ENCODE measurements around the gene RFX3. TPM values are rescaled to one million over a fixed set of nuclear protein-coding genes. Genes with fewer than 3 reads are reported as not detected.
A peak's percentile ranks its signal among the peaks of the same experiment; 100 is the strongest.

Gene RFX3
- total RNA-seq, 3 donors from 2014 or later = 9.2 to 10.1 (median 9.4) TPM

DNA sequence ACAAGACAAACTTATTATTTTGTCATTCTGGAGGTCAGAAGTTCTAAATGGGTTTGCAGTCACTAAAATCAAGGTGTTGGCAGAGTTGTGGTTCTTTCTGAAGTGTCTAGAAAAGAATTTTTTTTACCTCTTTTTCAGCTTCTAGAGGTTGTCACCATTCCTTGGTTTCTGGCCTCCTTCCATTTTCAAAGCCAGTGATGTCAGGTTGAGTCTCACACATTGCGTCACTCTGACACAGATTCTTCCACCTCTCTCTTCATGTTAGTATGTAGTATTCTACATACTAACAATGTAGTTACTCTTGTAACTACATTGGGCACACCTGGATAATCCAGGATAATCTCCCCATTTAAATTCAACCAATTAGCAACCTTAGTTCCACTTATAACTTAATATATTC lies 290.3 kb downstream of the RFX3 start:
- Mint-ChIP-seq H3K4me3 (no peak overlapping the region), H3K4me1 (ENCODE audit: low read depth) (no peaks in the 10 kb centered on the region), H3K27me3 (ENCODE audit: low read depth) (no peaks in the 10 kb centered on the region), H3K36me3 (ENCODE audit: insufficient read depth) (peaks cover 23% of the 10 kb centered on the region), H3K9me3 (no peaks in the 10 kb centered on the region)
- no peak for ATAC-seq
- no peak for DNase-seq

DNA sequence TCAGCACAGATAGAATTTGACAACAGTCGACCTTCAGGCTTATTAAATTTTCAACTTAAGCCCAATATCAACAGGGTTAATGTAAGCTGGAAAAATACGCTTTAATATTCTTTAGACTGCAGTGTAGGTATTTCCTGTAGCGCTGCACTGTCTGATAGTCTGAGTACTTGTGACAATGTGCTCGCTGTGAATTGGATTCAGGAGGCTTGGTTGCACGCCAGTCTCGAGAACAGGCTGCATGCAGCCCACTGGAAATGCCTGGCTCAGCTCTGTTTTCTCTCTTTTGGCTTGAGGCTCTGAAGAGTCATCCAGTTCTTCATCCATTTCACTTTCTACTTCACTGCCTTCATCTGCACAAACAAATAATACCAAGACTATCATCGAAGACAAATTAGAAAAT lies 300.9 kb downstream of the RFX3 start:
- H3K36me3 Mint-ChIP-seq (ENCODE audit: insufficient read depth) = peaks cover 26% of the 10 kb centered on the region
- DNase-seq (no peak), ATAC-seq (no peak)
- no peak overlapping the region for H3K4me3 Mint-ChIP-seq
- no peaks in the 10 kb centered on the region for H3K27me3 Mint-ChIP-seq (ENCODE audit: low read depth)
- no peaks in the 10 kb centered on the region for H3K9me3 Mint-ChIP-seq
- no peaks in the 10 kb centered on the region for H3K4me1 Mint-ChIP-seq (ENCODE audit: low read depth)

DNA sequence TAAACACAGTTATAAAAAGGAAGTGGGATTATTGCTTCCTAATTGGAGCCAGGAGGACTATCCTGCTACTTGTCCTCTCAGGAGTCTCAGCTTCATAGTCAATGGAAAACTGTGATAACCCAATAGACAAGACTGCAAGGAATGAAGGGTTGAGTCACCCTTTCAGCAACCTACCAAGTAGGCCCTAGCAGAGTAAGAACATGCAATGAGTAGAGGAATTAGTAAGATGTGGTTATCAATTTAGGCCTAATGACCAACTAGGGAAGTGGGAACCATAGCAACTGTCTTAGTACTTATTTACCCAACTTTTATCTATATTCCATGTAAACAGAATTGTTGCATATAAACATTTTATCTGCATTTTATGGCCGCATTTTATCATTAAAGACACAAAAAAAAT lies 310.1 kb downstream of the RFX3 start:
- ATAC-seq = no peak
- H3K9me3 Mint-ChIP-seq = no peaks in the 10 kb centered on the region

DNA sequence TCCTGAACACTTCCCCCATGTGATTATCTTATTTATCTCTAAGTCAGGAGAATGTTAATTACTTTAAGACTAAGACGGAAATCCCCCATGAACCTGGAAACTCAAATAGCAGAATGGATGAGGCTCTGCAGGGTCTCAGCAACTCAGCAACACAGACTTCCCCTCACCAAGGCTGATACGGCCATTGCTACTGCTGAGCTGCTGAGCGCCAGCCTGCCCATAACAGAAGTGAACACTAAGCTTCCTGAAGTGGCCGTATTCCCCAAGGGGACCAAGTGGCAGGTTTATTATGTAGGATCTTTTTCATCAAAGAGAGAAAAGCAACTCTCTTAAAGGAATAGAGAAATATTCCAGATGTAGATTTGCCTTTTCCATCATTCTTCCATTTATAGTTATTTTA lies 311.1 kb downstream of the RFX3 start:
- Mint-ChIP-seq H3K9me3 (no peaks in the 10 kb centered on the region), H3K27me3 (ENCODE audit: low read depth) (no peaks in the 10 kb centered on the region), H3K36me3 (ENCODE audit: insufficient read depth) (no peaks in the 10 kb centered on the region), H3K4me3 (no peak overlapping the region), H3K4me1 (ENCODE audit: low read depth) (no peaks in the 10 kb centered on the region)
- no peak for ATAC-seq
- DNase-seq = no peak

More for the DNA sequence above, 310.1 kb downstream of the RFX3 start:
- H3K4me1 Mint-ChIP-seq (ENCODE audit: low read depth) = no peaks in the 10 kb centered on the region
- no peaks in the 10 kb centered on the region for H3K27me3 Mint-ChIP-seq (ENCODE audit: low read depth)
- H3K36me3 Mint-ChIP-seq (ENCODE audit: insufficient read depth) = no peaks in the 10 kb centered on the region
- DNase-seq = no peak
- no peak overlapping the region for H3K4me3 Mint-ChIP-seq

DNA sequence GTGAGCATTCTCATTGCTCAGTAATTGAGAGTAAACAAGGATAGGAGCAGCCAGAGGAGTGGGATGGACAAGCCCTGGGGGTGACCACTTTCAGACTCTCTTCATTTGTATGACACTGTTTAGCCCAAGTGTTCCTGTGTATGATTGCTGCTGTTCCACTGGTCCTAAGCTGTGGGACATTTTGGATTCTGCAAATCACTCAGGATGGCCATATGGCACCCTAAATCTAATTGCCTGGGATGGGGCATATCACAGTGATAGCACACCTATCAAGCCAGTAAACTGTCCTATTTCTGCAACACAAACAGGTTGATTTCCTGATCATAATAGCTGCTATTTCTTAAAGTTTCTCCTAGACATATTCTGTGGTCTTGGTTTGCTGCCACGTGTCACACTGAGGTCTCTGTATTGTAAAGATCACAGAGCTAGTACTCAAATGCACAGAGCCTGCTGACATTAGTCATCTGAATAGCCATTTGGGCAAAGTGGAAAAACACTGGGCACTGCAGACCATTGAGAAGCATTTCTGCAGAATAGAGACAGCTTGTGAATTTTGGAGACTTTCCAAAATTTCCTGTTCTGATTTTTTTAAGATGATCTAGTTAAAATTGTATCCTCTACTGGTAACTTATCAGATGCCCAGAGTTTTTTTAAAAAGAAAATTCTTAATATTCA lies 320.2 kb downstream of the RFX3 start:
- ATAC-seq (no peak), DNase-seq (no peak)
- no peaks in the 10 kb centered on the region for H3K9me3 Mint-ChIP-seq
- H3K4me1 Mint-ChIP-seq (ENCODE audit: low read depth) = no peaks in the 10 kb centered on the region
- no peaks in the 10 kb centered on the region for H3K36me3 Mint-ChIP-seq (ENCODE audit: insufficient read depth)
- H3K4me3 Mint-ChIP-seq = no peak overlapping the region
- no peaks in the 10 kb centered on the region for H3K27me3 Mint-ChIP-seq (ENCODE audit: low read depth)

DNA sequence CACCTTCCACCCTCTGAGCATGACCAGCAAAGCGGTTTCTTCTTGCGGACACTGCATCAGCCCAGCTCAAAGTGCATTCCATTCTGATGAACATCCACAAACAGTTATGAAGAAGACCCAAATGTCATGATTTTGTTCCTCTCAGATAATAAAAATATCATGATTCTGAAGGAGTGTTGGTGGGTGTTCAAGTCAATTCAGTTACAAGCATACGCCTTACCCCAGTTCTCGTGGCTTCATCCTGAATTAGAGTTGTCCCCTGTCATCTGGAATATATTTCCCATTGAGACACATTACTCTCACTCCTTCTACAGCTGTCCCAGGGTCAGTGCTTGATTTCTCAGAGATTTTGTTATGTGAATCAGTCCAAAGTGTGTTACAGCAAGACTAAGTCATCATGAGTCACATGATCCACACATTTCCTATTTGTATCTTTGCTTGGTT lies 325.4 kb downstream of the RFX3 start:
- DNase-seq = no peak
- Mint-ChIP-seq H3K9me3 (no peaks in the 10 kb centered on the region), H3K4me1 (ENCODE audit: low read depth) (no peaks in the 10 kb centered on the region), H3K4me3 (no peak overlapping the region), H3K36me3 (ENCODE audit: insufficient read depth) (no peaks in the 10 kb centered on the region), H3K27me3 (ENCODE audit: low read depth) (peaks cover 7% of the 10 kb centered on the region)
- no peak for ATAC-seq

DNA sequence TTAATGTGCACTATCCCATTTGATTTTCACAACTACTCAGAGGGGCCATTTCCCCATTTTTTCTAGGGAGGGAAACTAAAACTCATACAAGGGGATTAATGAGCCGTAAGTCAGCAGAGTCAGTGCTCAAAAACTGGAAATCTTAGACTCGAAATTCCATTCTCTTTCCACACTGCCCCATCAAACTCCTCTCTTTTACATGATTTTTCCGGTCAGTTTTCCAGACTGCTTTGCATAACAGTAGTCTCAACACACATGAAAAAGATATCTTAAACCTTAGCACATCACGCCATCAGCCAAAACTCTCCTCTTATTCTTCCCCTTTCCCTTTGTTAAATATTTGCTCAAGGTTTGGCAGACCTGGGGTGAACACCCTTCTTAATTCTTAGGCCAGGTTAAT lies 332.0 kb downstream of the RFX3 start:
- Mint-ChIP-seq H3K4me1 (ENCODE audit: low read depth) (no peaks in the 10 kb centered on the region), H3K9me3 (no peaks in the 10 kb centered on the region), H3K36me3 (ENCODE audit: insufficient read depth) (no peaks in the 10 kb centered on the region), H3K4me3 (no peak overlapping the region), H3K27me3 (ENCODE audit: low read depth) (peaks cover 14% of the 10 kb centered on the region)
- ATAC-seq (no peak), DNase-seq (no peak)

DNA sequence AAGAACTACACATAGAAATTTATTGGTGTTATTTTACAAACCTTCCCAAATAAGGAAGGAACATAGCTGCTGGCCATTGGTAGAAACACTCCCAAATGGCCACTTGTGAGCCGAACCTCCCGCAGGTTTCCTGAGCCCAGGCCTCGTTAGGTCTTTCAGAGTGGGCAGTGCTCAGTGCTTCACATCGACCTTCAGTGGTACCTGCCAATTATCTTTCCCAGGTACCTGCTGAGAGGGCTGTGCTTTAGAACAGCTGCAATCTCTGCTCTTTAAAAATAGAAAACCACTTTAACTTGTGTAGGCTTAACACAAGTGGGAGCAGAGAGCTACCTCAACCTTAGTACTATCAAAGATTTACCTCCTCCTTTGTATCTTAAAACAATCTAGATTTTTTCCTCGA lies 334.1 kb downstream of the RFX3 start:
- no peaks in the 10 kb centered on the region for H3K36me3 Mint-ChIP-seq (ENCODE audit: insufficient read depth)
- H3K4me1 Mint-ChIP-seq (ENCODE audit: low read depth) = no peaks in the 10 kb centered on the region
- DNase-seq = no peak
- ATAC-seq = no peak
- no peaks in the 10 kb centered on the region for H3K9me3 Mint-ChIP-seq
- peaks cover 13% of the 10 kb centered on the region for H3K27me3 Mint-ChIP-seq (ENCODE audit: low read depth)
- H3K4me3 Mint-ChIP-seq = no peak overlapping the region

DNA sequence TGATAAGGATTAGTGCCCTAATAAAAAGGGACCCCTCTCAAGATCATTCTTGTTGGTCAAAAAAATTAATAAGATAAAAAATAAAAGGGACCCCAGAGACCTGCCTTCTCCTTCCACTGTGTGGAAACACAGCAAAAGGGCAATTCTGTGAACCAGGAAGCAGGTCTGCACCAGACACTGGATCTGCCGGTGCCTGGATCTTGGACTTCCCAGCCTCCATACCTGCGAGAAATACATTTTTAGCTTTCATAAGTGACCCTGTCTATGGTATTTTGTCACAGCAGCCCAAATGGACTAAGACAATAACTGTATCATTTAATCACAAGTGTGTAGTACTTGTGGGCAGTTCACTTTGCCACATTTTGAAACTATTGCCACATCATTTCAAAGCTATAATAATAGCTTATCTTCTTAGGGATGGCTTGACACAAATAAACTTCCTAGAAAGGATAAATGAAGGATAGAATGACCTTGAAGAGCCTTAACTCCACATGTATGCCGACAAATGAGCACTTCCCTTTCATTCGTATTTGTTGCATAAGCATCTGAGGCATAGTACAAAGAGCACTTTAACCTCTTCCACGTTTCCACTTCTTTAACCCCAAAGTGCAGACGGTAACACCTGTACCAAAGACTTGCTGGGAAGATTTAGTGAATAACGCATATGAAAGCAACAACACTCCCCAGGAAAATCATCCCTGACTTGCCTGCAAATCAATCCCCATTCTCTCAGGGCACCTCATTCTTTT lies 336.5 kb downstream of the RFX3 start:
- ATAC-seq = no peak

DNA sequence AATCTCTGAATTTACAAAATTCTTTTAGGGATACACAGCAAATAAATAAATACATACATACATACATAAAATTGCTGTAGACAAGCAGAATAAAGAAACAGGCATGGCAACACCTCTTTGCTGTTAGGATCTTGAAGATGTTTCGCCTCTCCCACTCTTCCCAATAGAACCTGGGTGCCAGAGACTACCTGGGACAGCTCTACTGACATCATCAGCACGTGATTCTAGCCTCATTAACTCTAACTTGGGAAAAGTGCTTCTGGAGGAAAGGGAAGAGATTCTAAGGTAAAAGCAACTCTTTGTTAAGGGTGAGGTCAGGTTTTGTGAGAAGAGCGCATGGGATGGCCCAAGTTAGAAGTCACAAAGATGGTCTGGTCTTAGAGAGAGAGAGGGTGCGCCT lies 339.1 kb downstream of the RFX3 start:
- no peaks in the 10 kb centered on the region for H3K9me3 Mint-ChIP-seq
- ATAC-seq (no peak), DNase-seq (no peak)
- no peaks in the 10 kb centered on the region for H3K36me3 Mint-ChIP-seq (ENCODE audit: insufficient read depth)
- H3K4me1 Mint-ChIP-seq (ENCODE audit: low read depth) = no peaks in the 10 kb centered on the region
- H3K27me3 Mint-ChIP-seq (ENCODE audit: low read depth) = peaks cover 24% of the 10 kb centered on the region
- H3K4me3 Mint-ChIP-seq = no peak overlapping the region

More for the DNA sequence above, 336.5 kb downstream of the RFX3 start:
- H3K9me3 Mint-ChIP-seq = no peaks in the 10 kb centered on the region
- peaks cover 15% of the 10 kb centered on the region for H3K27me3 Mint-ChIP-seq (ENCODE audit: low read depth)
- H3K4me1 Mint-ChIP-seq (ENCODE audit: low read depth) = no peaks in the 10 kb centered on the region
- H3K4me3 Mint-ChIP-seq = no peak overlapping the region
- H3K36me3 Mint-ChIP-seq (ENCODE audit: insufficient read depth) = no peaks in the 10 kb centered on the region
- DNase-seq = no peak

DNA sequence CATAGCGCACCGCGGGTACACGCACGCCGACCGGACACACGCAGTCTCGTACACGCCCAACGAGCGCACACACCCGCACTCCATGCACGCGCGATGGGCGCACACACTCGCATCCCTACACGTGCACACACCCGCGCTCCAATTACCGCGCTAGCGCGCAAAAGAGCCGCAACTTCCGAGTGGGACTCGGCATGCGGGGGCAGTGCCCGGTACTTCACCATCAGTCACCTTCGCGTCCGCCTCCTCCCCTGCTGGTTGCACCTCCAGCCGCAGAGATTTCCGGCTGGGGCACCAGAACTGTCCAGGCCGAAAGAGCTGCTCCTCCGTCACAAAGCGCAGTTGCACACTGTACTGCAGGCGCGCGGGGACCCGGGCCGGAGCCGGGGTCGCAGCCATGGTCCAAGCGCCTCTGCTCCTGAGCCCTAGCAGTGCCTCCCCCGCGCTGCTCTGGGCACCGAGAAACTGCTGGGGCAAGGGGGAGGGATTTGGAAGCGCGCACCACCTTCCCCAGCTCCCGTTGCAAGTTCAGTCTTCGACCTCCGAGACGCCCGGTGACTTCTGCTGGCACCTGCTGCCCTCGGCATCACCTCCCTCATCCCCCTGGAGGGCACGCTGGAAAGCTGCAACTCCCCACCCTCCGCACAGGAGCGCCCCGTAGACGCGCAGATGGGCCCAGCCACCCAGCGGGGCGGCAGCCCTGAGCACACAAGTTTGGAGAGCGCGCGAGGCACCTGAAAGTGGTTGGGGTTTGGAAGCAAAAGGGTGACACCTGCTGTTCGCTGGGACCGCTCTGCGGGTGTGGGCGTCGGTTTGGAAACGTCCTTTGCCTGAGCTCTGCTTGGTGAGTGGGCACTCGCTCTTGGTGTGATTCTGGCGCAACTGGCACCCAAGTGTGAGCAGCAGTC lies 344.5 kb downstream of the RFX3 start:
- peak overlapping the region; percentile 31 for H3K4me3 Mint-ChIP-seq
- DNase-seq = peak; percentile 8
- H3K36me3 Mint-ChIP-seq (ENCODE audit: insufficient read depth) = no peaks in the 10 kb centered on the region
- H3K4me1 Mint-ChIP-seq (ENCODE audit: low read depth) = peaks cover 2% of the 10 kb centered on the region
- H3K9me3 Mint-ChIP-seq = no peaks in the 10 kb centered on the region
- peaks cover 35% of the 10 kb centered on the region for H3K27me3 Mint-ChIP-seq (ENCODE audit: low read depth)
- ATAC-seq = peak; percentile 67 to 72

DNA sequence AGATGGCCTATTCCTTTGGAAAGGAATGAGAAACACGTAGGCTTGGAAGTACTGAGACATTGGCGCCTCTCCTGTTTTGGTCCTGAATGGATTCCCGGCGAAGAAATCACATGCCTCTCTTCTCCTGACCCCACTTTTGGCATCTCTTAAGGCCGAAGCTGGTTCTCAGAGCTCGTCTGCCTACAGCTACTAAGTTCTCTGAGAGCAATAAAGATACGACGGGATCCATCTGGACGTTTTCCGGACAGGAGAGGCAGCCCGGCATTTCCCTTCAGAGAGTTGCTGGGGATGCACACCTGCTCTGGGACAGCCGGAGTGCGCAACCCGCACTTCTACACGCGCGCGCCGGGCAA lies 345.1 kb downstream of the RFX3 start:
- H3K9me3 Mint-ChIP-seq = no peaks in the 10 kb centered on the region
- no peak for ATAC-seq
- H3K4me1 Mint-ChIP-seq (ENCODE audit: low read depth) = peaks cover 2% of the 10 kb centered on the region

DNA sequence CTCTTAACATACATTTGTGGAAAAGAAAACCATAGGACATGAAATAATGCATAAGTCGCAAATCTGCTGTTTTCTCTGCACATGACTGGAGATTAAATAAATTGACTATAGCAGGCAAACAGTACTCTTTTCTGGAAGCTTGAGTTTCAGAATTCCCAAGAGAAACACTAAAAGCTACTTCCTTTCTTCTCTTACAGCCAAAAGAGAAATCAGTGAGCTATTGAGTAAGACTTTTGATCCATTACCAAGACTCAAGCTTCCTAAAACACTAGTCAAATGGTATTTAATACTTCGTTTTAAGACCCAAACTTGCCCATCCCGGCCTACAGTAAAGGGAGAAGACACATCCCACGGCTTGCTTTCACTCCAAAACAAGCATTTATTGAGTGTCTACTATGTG lies 346.1 kb downstream of the RFX3 start:
- Mint-ChIP-seq H3K9me3 (no peaks in the 10 kb centered on the region), H3K27me3 (ENCODE audit: low read depth) (peaks cover 37% of the 10 kb centered on the region), H3K36me3 (ENCODE audit: insufficient read depth) (no peaks in the 10 kb centered on the region), H3K4me1 (ENCODE audit: low read depth) (peaks cover 2% of the 10 kb centered on the region), H3K4me3 (no peak overlapping the region)
- ATAC-seq (no peak), DNase-seq (no peak)

More for the DNA sequence above, 345.1 kb downstream of the RFX3 start:
- no peak overlapping the region for H3K4me3 Mint-ChIP-seq
- H3K27me3 Mint-ChIP-seq (ENCODE audit: low read depth) = peaks cover 35% of the 10 kb centered on the region
- no peaks in the 10 kb centered on the region for H3K36me3 Mint-ChIP-seq (ENCODE audit: insufficient read depth)
- no peak for DNase-seq

DNA sequence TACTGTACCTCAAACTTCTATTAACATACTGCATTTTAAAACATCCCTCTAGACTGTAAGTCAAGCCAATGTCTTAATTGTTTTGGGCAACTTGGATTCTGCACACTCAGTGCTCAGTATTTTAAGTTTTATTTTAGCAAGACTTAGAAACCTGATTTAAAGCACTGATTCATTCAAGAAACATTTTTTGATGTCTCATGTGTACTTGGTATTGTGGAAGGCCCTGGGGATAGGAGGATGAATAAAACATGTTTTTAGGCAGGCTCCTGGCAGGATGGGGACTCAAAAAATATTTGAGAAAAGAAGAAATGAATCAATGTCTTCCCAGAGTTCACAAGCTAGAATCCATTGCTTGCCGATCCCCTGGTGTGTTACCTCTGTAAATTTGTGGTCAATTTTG lies 347.9 kb downstream of the RFX3 start:
- peaks cover 30% of the 10 kb centered on the region for H3K27me3 Mint-ChIP-seq (ENCODE audit: low read depth)
- peaks cover 2% of the 10 kb centered on the region for H3K4me1 Mint-ChIP-seq (ENCODE audit: low read depth)
- no peaks in the 10 kb centered on the region for H3K36me3 Mint-ChIP-seq (ENCODE audit: insufficient read depth)
- no peaks in the 10 kb centered on the region for H3K9me3 Mint-ChIP-seq
- no peak for ATAC-seq
- H3K4me3 Mint-ChIP-seq = no peak overlapping the region
- DNase-seq = no peak

Data from activated T-cell treated with anti-CD3 and anti-CD28 coated beads, Interleukin-2, amount 50 U/mL, for 4 hours (primary cell).